GM12891 (cell line): ENCODE results near the gene DTNA.
"Not testable (repeated sequence)": the region's sequence is repeated elsewhere in the genome, so short reads cannot be mapped to it uniquely, and the experiment has no call there.

Experiments
- DNase-seq: peaks from one replicate; pipeline ENCODE4 v3.0.0; 2011; ENCODE audit warnings: low spot score; ENCODE audit not compliant: insufficient read length
- FAIRE-seq: peaks from 2 replicates; lab custom pipeline; 2011; peaks lifted over from hg19 to GRCh38; lab: Jason Lieb, UNC
- PAX5 ChIP-seq: IDR thresholded peaks from 2 replicates; pipeline ENCODE4 v1.6.1; 2011; ENCODE audit warnings: low read length, moderate library complexity, mild to moderate bottlenecking; ENCODE audit not compliant: insufficient read depth, severe bottlenecking
- POLR2A ChIP-seq: IDR thresholded peaks from 2 replicates; pipeline ENCODE4 v1.6.1; 2011; ENCODE audit warnings: low read depth, low read length, control low read depth
- POLR2AphosphoS5 ChIP-seq: IDR thresholded peaks from 2 replicates; pipeline ENCODE4 v1.6.1; 2011; ENCODE audit warnings: low read depth, low read length, control low read depth
- POU2F2 ChIP-seq: IDR thresholded peaks from 2 replicates; pipeline ENCODE4 v1.6.1; 2011; ENCODE audit warnings: low read depth, mild to moderate bottlenecking, control low read depth, low read length, moderate library complexity
- SPI1 ChIP-seq: IDR thresholded peaks from 2 replicates; pipeline ENCODE4 v1.6.1; 2011; ENCODE audit warnings: low read depth, low read length, control low read depth
- TAF1 ChIP-seq: IDR thresholded peaks from 2 replicates; pipeline ENCODE4 v1.6.1; 2011; ENCODE audit warnings: low read depth, low read length, control low read depth

Gene DTNA

GRCh38 chr18:34720220-34720619 lies 10.1 kb downstream of the DTNA start:
- DNase-seq (no peak), FAIRE-seq (no peak)
- TF ChIP-seq TAF1, result no peak
- TF ChIP-seq POLR2AphosphoS5, result no peak
- TF ChIP-seq PAX5, result no peak
- no peak for TF ChIP-seq POLR2A
- TF ChIP-seq POU2F2, result no peak
- no peak for TF ChIP-seq SPI1

- FAIRE-seq (no peak), DNase-seq (no peak)
- TF ChIP-seq POU2F2 (no peak), POLR2A (no peak), SPI1 (no peak), POLR2AphosphoS5 (no peak), TAF1 (no peak), PAX5 (no peak)
These were observed 13.0 kb downstream of the DTNA start for GRCh38 chr18:34723143-34723542.

GRCh38 chr18:34725737-34726136 lies 15.6 kb downstream of the DTNA start:
- not testable (repeated sequence) for FAIRE-seq, DNase-seq

- FAIRE-seq, result no peak
- DNase-seq, result no peak
- TF ChIP-seq TAF1 (no peak), SPI1 (no peak), POLR2A (no peak), POU2F2 (no peak), POLR2AphosphoS5 (no peak)
These were observed 16.3 kb downstream of the DTNA start for GRCh38 chr18:34726286-34727004.

- no peak for TF ChIP-seq POLR2AphosphoS5
- TF ChIP-seq TAF1, result no peak
- TF ChIP-seq POLR2A, result no peak
- no peak for TF ChIP-seq SPI1
- TF ChIP-seq PAX5, result no peak
- no peak for TF ChIP-seq POU2F2
- DNase-seq (no peak), FAIRE-seq (no peak)
These were observed 19.2 kb downstream of the DTNA start for GRCh38 chr18:34729264-34729663.

- FAIRE-seq (peak; percentile 20), DNase-seq (no peak)
- TF ChIP-seq POLR2A, result no peak
- TF ChIP-seq SPI1, result no peak
- TF ChIP-seq TAF1, result no peak
- TF ChIP-seq PAX5, result no peak
- TF ChIP-seq POLR2AphosphoS5, result no peak
- no peak for TF ChIP-seq POU2F2
These were observed 19.8 kb downstream of the DTNA start for GRCh38 chr18:34729740-34730355.

- no peak for DNase-seq
- FAIRE-seq, result no peak
- no peak for TF ChIP-seq SPI1
- no peak for TF ChIP-seq PAX5
- TF ChIP-seq POLR2A, result no peak
- TF ChIP-seq POLR2AphosphoS5, result no peak
- TF ChIP-seq TAF1, result no peak
- TF ChIP-seq POU2F2, result no peak
These were observed 20.7 kb downstream of the DTNA start for GRCh38 chr18:34730774-34731173.

- DNase-seq (no peak), FAIRE-seq (no peak)
- TF ChIP-seq SPI1 (no peak), TAF1 (no peak), PAX5 (no peak), POLR2A (no peak), POLR2AphosphoS5 (no peak), POU2F2 (no peak)
These were observed 24.0 kb downstream of the DTNA start for GRCh38 chr18:34734056-34734455.

- not testable (repeated sequence) for DNase-seq, FAIRE-seq
These were observed 24.4 kb downstream of the DTNA start for GRCh38 chr18:34734526-34734925.

- no peak for FAIRE-seq
- no peak for DNase-seq
- no peak for TF ChIP-seq POLR2A
- no peak for TF ChIP-seq POU2F2
- no peak for TF ChIP-seq POLR2AphosphoS5
- TF ChIP-seq SPI1, result no peak
These were observed 28.2 kb downstream of the DTNA start for GRCh38 chr18:34738175-34738894.
